Measurements from ENCODE around the gene PLCB1.

The PLCB1 gene

DNA sequence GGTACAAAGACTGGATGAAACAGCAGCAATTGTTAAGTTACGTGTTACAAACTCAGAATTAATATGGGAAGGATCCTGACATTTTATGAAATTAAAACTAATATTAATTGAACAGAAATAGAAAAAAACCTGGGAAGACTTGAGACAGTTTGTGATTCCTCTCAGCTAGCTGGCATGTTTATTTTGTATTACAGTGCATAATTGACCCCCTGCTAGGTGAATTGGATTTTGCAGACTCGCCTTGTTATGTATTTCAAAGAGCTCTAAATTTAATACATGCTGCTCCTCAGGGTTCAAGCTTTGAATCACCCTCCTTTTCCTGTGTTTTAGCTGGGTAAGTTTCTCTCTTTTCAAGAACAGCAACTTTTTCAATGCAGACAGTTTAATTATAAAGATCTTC, 339.4 kb downstream of the PLCB1 start:
- no peak for FAIRE-seq
- DNase-seq (ENCODE audit: insufficient read length, low spot score) = no peak

DNA sequence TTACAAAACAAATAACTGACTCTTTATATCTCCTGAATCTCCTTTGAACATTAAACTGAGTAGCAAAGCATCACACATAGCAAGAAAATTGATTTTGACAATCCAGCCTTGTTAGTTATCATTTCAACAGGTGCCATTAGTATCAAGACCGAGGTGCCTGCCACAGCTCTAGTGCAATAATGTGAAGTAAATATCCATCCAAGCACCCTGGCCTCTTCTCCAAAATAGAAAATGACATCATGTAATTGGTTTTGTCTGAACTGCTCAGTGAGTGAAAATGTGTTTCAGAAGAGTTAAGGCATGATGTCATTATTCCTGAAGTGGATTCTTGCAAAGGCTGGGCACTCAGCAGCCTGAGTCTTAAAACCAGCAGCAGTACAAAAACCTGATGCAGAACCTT, 341.4 kb downstream of the PLCB1 start:
- FAIRE-seq (no peak), DNase-seq (ENCODE audit: insufficient read length, low spot score) (no peak)

DNA sequence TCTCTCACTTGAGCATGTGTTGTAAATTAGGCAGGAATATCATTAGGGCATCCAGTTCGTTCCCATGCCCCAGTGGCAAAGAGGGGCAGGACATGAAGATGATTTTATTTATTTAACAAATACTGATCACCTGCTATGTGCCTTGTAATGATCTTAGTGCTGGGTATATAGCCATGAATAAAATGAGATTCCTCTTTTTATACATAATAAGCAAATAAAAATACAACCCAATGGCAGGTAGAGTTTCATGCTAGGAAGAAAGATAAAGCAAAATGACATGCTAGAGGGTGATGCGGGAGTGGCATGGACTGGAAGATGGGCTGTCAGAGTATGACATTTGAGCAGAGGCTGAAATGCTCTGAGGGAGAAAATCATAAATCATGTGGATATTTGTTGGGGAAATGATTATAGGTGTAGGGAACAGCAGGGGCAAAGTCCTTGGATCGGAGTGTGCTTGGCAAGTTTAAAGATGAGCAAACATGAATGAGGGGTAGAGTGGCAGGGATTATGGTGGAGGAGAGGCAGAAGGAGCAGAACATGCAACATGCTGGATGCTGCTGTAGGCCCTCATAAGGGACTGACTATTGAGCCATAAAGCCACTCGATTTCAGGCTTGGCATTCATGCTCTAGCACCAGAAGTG, 342.1 kb downstream of the PLCB1 start:
- DNase-seq (ENCODE audit: insufficient read length, low spot score) = no peak
- no peak for FAIRE-seq

DNA sequence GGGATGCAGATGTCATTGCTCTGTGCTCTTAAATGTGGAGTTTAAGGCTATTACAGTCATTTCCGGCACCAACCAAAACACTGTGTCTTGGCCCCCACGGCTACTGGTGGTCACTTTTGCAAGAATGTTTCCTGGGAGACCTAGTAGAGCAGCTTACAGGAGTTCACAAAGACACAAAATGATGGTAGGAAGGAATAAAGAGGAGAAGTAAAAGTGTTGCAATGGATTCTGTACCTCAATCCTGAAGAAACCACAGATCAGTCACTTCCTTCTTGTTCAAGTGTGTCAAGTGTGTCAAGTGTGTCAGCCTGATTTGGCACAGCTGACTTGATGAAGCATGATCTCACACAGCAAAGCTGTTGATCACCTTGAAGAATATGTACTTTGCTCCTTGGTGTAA, 344.0 kb downstream of the PLCB1 start:
- DNase-seq (ENCODE audit: insufficient read length, low spot score) (no peak), FAIRE-seq (no peak)

DNA sequence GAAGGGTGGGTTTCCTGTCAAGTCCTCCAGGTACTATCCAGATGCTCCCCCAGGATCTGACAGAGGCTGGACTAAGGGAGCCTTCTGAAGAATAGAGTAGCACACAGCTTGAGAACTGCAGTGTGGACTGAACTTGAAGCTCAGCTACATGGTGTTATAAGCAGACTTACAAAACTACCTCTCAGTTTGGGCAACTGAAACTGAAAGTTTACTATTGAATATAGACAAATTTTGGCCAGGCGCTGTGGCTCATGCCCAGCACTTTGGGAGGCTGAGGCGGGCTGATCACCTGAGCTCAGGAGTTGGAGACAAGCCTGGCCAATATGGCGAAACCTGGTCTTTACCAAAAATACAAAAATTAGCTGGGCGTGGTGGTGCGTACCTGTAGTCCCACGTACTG, 348.5 kb downstream of the PLCB1 start:
- DNase-seq (ENCODE audit: insufficient read length, low spot score) (no peak), FAIRE-seq (no peak)

GRCh38 chr20:8487696-8488095, 355.6 kb downstream of the PLCB1 start:
- DNase-seq (ENCODE audit: insufficient read length, low spot score) = no peak
- no peak for FAIRE-seq

DNA sequence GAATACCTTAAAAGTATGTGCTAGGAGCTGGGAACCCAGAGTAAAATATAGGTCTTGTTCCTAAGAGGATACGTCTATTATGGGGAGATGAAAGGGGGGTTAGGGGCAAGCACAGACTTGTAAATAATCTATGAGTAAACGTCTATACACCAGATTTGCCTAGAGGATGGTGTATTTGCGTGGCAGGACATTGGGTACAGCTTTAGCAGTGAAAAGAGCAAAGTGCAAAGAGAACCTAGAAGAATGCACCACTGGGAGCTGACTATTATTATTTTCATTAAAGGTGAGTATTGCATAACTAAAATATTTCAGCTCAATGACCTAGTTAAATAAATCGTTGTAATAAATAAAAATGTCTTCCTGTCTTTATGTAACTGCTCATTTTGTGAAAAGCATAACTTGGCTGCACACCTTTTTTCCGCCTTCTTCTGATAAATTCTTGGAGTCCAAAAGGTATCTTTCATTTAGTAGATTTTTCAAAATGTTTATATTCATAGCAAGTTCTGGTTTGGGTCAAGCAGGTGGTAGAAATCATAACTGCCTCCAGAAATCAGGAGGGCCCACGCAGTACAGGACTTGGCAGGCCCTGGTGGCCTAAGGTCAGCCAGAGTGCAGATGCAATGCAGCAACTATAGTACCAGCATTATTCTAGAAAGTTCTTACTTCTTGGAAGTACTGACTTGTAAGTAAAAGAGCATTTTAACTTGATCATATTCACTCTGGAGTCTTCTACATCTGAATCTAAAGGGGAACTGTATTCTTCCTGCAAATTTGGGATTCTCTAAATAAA, 357.2 kb downstream of the PLCB1 start:
- FAIRE-seq (no peak), DNase-seq (ENCODE audit: insufficient read length, low spot score) (no peak)

GRCh38 chr20:8490076-8490830, 358.2 kb downstream of the PLCB1 start:
- DNase-seq (ENCODE audit: insufficient read length, low spot score) (no peak), FAIRE-seq (no peak)

- DNase-seq (ENCODE audit: insufficient read length, low spot score) (no peak), FAIRE-seq (no peak)
Observed at GRCh38 chr20:8492173-8492572, 360.1 kb downstream of the PLCB1 start.

DNA sequence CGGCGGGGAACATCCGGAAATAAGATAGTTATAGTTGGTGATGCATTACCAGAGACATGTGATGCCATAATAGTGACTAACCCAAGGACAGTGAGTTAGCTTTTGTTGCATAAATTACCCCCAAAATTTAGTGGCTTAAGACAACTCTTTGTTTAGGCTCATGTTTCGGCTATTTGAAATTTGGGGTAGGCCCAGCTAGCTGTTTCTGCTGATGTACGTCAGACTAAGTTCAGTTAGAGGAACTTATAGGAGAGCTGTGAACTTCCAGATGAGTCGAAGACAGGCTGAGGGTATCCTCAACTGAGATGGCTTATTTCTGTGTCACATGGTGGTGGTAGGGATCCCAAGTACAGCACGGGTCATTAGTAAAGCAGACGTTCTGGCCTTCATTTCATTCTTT, 366.5 kb downstream of the PLCB1 start:
- FAIRE-seq (no peak), DNase-seq (ENCODE audit: insufficient read length, low spot score) (no peak)

DNA sequence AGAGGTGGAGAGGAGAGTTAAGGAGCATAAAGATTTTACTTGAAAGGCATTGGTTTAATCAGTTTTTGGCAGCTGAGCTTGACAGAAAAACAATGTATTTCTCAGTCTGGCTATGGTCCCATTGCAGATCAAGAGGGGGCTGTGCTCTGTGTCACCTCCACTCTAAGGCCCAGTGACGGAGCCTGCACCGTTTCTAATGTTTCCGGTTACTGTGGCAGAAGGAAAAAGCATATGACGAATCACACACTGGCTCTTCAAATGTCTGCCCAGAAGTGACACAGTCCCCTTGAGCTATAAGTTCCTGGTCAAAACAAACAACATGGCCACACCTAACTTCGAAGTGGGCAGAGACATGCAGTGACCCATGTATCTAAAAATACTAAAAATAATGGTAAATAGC, 372.0 kb downstream of the PLCB1 start:
- no peak for DNase-seq (ENCODE audit: insufficient read length, low spot score)
- no peak for FAIRE-seq

DNA sequence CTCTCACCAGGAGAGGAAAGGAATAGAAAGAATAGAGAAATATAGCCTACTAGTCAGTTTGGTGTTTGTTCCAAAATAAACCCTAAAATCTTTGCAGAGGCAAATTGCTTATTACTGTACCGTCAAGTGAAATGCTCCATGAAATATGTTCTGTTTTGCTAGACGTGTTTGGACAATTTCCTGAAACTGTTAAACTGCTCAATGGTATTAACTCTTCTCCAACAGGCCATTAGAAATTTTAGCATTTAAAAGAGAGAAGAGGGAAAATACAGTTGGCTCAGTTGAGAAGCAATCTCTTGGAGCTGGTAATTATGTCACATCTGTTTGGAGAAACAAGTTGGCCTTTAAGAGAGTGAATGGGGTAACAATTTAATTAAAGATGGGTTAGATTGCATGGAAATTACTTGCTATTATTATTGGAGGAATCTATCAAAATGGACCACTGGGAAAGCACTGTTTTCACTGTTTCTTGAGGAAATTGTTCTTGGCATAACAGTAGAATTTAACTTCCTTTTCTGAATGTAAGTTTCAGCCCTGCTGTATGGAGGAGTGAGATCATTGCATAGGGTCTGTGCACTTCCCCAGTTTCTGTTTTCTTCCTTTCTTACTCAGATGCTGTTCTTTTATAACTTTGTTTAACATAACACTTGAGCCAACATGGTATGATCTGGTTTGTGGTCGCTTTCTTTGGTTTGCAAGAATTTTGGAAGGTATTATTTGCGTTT, 373.6 kb downstream of the PLCB1 start:
- no peak for DNase-seq (ENCODE audit: insufficient read length, low spot score)
- no peak for FAIRE-seq

DNA sequence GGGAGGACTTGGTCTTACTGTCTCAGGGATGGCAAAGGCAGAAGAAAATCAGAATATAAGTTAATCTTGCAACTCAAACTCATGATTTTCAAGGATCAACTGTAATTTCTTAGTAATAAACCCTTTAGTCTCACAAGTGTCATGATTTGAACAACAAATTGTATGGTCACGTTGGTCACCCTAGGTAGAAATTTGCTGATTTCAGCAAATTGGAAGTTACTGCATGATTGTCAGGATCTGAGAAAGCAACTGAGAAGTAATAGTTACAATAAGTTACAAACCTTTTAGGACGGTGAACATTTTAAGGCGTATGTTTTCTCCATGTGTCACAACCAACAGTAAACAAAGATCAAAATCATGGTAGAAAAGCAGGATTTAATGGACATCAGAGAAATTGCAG, 375.2 kb downstream of the PLCB1 start:
- FAIRE-seq (no peak), DNase-seq (ENCODE audit: insufficient read length, low spot score) (no peak)

- FAIRE-seq = no peak
- no peak for DNase-seq (ENCODE audit: insufficient read length, low spot score)
Observed at GRCh38 chr20:8509809-8510208, 377.7 kb downstream of the PLCB1 start.

GRCh38 chr20:8510808-8511207, 378.7 kb downstream of the PLCB1 start:
- FAIRE-seq = no peak
- DNase-seq (ENCODE audit: insufficient read length, low spot score) = no peak

- FAIRE-seq (no peak), DNase-seq (ENCODE audit: insufficient read length, low spot score) (no peak)
Observed at GRCh38 chr20:8512003-8512402, 379.9 kb downstream of the PLCB1 start.

- FAIRE-seq (no peak), DNase-seq (ENCODE audit: insufficient read length, low spot score) (no peak)
Observed at GRCh38 chr20:8515810-8516435, 383.9 kb downstream of the PLCB1 start.

DNA sequence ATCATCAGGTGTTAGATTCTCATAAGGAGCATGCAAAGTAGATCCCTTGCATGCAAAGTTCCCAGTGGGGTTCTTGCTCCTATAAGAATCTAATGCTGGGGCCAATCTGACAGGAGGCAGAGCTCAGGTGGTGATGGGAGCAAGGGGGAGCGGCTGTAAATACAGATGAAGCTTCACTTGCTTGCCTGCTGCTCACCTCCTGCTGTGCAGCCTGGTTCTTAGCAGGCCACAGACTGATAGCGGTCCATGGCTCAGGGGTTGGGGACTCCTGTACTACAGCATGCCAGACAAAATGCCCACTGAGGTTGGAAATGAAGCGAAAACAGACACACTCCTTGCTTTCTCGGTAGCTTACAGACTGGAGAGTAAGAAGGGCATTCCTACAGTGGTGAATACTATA, 386.8 kb downstream of the PLCB1 start:
- DNase-seq (ENCODE audit: insufficient read length, low spot score) = no peak
- no peak for FAIRE-seq

DNA sequence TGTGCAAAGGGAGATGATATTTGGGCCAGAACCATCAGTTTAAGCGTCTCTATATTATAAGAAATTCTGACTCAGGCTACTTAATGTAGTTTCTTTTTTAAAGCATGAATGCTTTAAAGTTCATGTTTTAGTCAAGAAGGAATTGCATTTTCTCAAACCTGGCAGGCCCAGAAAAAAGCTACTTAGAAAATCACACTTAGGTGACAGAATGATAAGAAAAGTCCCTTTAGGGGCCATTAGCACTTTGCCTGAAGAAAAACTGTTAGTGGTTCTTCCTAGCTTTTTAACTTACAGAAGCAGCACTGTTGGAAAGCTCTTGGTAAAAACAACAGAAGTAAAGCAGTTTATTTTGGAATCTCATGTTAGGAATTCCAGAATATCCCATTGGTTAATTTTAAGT, 387.8 kb downstream of the PLCB1 start:
- FAIRE-seq = no peak
- no peak for DNase-seq (ENCODE audit: insufficient read length, low spot score)

DNA sequence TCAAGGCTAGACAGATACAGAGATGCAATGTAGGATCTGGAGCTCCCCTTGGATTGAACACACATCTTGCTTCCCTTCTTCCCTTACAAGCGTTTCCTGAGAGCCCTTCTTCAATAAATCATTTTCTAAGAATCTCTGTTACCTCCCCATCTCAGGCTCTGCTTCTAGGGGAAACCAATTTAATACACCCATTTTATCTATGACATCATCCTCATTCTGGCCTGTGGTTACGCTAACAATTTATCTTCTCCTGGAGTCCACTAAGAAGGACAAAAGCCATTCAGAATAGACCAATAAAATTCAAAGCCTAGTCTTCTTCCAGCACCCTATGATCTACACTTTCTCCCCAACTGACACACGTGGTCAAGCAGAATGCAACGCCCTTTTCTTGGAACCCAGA, 390.1 kb downstream of the PLCB1 start:
- DNase-seq (ENCODE audit: insufficient read length, low spot score) (no peak), FAIRE-seq (no peak)

DNA sequence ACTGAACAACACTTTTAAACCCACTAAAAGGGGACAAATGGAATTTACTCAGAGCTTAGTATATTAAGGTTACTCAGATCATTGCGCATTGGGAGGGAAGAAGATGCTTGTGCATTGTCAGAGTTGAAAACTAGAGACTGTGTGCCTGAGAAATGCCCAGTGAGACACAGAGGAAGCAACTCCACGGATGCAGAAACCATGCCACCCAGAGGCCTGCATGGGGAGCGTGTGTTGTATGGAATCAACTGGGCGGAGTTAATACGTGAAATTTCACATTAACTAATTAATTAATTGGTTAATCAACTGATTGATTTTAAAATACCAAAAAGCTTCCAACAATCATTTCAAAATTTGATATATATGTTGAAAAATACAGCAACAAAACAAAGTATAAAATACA, 391.6 kb downstream of the PLCB1 start:
- no peak for FAIRE-seq
- no peak for DNase-seq (ENCODE audit: insufficient read length, low spot score)

All from HTR-8/SVneo (cell line).